ENCODE measurements around the gene OR6C4. TPM values are rescaled to one million over a fixed set of nuclear protein-coding genes. Genes with fewer than 3 reads are reported as not detected.
"Not testable (repeated sequence)": the region's sequence is repeated elsewhere in the genome, so short reads cannot be mapped to it uniquely, and the experiment has no call there.

The OR6C4 gene
- total and polyA plus RNA-seq, 2 experiments from 2014 or later: not detected

DNA sequence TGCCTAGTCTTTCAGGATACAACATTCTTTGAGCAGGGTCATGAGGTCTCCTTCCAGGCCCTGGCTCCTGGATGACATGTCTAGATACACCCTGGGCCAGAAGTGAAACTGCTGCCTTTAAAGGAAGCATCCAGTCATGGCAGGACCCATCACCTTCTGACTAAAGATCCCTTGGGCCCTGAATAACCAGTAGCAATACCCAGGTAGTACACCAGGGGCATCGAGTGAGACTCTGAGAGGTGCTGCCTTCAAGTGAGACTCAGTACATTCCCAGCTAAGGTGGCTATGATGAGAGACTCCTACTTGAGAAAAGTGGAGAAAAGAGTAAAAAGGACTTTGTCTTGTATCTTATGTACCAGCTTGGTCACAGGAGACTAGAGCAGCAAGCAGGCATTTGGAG lies 33.7 kb upstream of the OR6C4 start:
- H3K79me2 ChIP-seq: no peaks in the 10 kb centered on the region
- no peak overlapping the region for H3K4me3 ChIP-seq
- WGBS (ENCODE audit: low lambda C conversion rate, missing lambda C conversion rate): 64% methylated on average over 1 of the region's 1 CpG
- no peak for DNase-seq (ENCODE audit: low spot score)
- no peak overlapping the region for H3K4me2 ChIP-seq
- H3K4me1 ChIP-seq (ENCODE audit: insufficient read depth): no peaks in the 10 kb centered on the region
- no peak for TF ChIP-seq EZH2 (IDR thresholded peaks at IDR 0.05; ENCODE audit: borderline replicate concordance)
- TF ChIP-seq EZH2phosphoT487 (IDR thresholded peaks at IDR 0.05; ENCODE audit: low read depth, severe bottlenecking, unreplicated experiment): no peak
- TF ChIP-seq CTCF (IDR thresholded peaks at IDR 0.05; ENCODE audit: poor library complexity): no peak
- no peak overlapping the region for H3K27ac ChIP-seq
- H3K27me3 ChIP-seq: no peaks in the 10 kb centered on the region
- H3K9me3 ChIP-seq (ENCODE audit: low read depth): no peaks in the 10 kb centered on the region
- H4K20me1 ChIP-seq (ENCODE audit: insufficient read depth, poor library complexity, severe bottlenecking): no peaks in the 10 kb centered on the region
- no peaks in the 10 kb centered on the region for H3K36me3 ChIP-seq (replicated peaks; ENCODE audit: insufficient read depth, low read depth)
- no peak overlapping the region for H2AFZ ChIP-seq
- H3K9me2 ChIP-seq (replicated peaks; ENCODE audit: insufficient read depth): no peaks in the 10 kb centered on the region

DNA sequence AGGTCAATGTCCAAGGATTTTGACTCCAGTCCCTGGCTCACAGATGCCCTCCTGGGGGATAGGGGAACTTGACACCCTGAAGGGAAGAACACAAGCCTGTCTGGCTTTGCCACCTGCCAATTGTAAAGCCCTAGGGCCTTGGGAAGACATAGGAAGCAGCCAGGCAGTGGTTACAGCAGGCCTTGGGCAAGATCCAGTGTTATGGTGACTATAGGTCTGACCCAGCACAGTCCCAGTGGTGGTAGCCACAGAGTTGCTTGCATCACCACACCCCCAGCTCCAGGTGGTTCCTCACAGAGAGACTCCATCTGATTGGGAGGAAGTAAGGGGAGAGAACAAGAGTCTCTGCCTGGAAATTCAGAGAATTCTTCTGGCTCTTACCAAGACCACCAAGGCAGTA lies 33.0 kb upstream of the OR6C4 start:
- no peak for DNase-seq (ENCODE audit: low spot score)
- no peaks in the 10 kb centered on the region for H3K9me3 ChIP-seq (ENCODE audit: low read depth)
- H3K36me3 ChIP-seq (replicated peaks; ENCODE audit: insufficient read depth, low read depth): no peaks in the 10 kb centered on the region
- no peaks in the 10 kb centered on the region for H3K27me3 ChIP-seq
- no peaks in the 10 kb centered on the region for H3K9me2 ChIP-seq (replicated peaks; ENCODE audit: insufficient read depth)
- H3K4me2 ChIP-seq: no peak overlapping the region
- H3K4me1 ChIP-seq (ENCODE audit: insufficient read depth): no peaks in the 10 kb centered on the region
- no peak for TF ChIP-seq CTCF (IDR thresholded peaks at IDR 0.05; ENCODE audit: poor library complexity)
- no peak for TF ChIP-seq EZH2phosphoT487 (IDR thresholded peaks at IDR 0.05; ENCODE audit: low read depth, severe bottlenecking, unreplicated experiment)
- no peak for TF ChIP-seq EZH2 (IDR thresholded peaks at IDR 0.05; ENCODE audit: borderline replicate concordance)
- no peaks in the 10 kb centered on the region for H4K20me1 ChIP-seq (ENCODE audit: insufficient read depth, poor library complexity, severe bottlenecking)
- H2AFZ ChIP-seq: no peak overlapping the region
- no peaks in the 10 kb centered on the region for H3K79me2 ChIP-seq
- no peak overlapping the region for H3K4me3 ChIP-seq
- H3K27ac ChIP-seq: no peak overlapping the region

DNA sequence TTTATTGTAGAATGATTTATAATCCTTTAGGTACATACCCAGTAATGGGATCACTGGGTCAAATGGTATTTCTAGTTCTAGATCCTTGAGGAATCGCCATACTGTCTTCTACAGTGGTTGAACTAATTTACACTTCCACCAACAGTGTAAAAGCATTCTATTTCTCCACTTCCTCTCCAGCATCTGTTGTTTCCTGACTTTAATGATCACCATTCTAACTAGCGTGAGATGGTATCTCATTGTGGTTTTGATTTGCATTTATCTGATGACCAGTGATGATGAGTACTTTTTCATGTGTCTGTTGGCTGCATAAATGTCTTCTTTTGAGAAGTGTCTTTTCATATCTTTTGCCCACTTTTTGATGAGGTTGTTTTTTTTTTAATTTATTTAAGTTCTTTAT lies 1.2 kb upstream of the OR6C4 start:
- H4K20me1 ChIP-seq (ENCODE audit: insufficient read depth, poor library complexity, severe bottlenecking); H3K27ac ChIP-seq; H2AFZ ChIP-seq; H3K4me1 ChIP-seq (ENCODE audit: insufficient read depth); H3K36me3 ChIP-seq (replicated peaks; ENCODE audit: insufficient read depth, low read depth); H3K27me3 ChIP-seq; H3K4me3 ChIP-seq; H3K4me2 ChIP-seq; H3K9me2 ChIP-seq (replicated peaks; ENCODE audit: insufficient read depth); H3K9me3 ChIP-seq (ENCODE audit: low read depth); H3K79me2 ChIP-seq; DNase-seq (ENCODE audit: low spot score): not testable (repeated sequence)
- 78% methylated on average over 2 of the region's 2 CpGs for WGBS (ENCODE audit: low lambda C conversion rate, missing lambda C conversion rate)

- Histone ChIP-seq H2AFZ (no peak overlapping the region), H3K27ac (no peak overlapping the region), H3K36me3 (replicated peaks; ENCODE audit: insufficient read depth, low read depth) (no peaks in the 10 kb centered on the region), H3K9me2 (replicated peaks; ENCODE audit: insufficient read depth) (no peaks in the 10 kb centered on the region), H3K27me3 (no peaks in the 10 kb centered on the region), H3K4me1 (ENCODE audit: insufficient read depth) (no peaks in the 10 kb centered on the region), H3K9me3 (ENCODE audit: low read depth) (no peaks in the 10 kb centered on the region), H3K4me3 (no peak overlapping the region), H3K4me2 (no peak overlapping the region), H4K20me1 (ENCODE audit: insufficient read depth, poor library complexity, severe bottlenecking) (no peaks in the 10 kb centered on the region), H3K79me2 (no peaks in the 10 kb centered on the region)
- TF ChIP-seq EZH2 (IDR thresholded peaks at IDR 0.05; ENCODE audit: borderline replicate concordance) (no peak), EZH2phosphoT487 (IDR thresholded peaks at IDR 0.05; ENCODE audit: low read depth, severe bottlenecking, unreplicated experiment) (no peak), CTCF (IDR thresholded peaks at IDR 0.05; ENCODE audit: poor library complexity) (no peak)
- no peak for DNase-seq (ENCODE audit: low spot score)
Observed at GRCh38 chr12:55548756-55549155, 646 bp upstream of the OR6C4 start.

All from hepatocyte (in vitro differentiated cells).